ENCODE measurements around the gene RSPO1. TPM values are rescaled to one million over a fixed set of nuclear protein-coding genes. Genes with fewer than 3 reads are reported as not detected.

Gene RSPO1
- total and polyA plus RNA-seq, 2 of the 13 experiments (the other 11 are each of a cell fraction or from before 2014, with no cell fraction given), result not detected

DNA sequence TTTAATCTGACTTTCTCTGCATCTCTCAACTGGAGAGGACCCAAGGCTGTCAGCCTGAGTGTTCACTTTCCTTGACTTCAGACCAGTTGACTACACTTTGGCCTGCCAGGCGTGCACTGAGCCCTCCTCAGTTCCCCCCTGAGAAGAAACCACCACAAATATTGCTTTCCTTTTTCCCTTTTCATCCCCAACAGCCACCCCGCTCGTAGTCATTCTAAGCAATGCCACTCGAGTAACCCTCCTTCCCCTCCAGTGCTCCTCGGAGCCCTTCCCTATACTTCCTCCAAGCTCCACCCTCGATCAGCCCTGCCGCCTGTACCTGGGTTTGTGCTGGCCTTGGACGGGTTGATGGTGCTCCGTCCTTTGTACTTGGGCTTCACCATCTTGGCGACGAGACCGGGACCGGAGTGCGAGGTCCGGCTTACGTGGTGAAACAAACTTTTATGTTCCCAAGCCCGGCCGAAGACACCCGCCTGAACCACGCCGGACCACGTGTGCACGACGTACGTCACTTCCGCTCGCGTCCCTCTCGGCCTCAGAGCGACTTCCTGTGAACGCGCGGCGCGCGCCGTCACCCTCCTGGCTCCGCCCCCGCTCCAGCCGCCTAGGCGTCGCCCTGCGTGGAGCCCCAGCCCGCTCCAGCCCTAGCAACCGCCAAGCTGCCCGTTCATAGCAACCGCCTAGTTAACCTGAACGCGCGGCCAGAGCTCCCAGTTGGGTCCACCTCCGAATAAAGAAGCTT, 39.1 kb downstream of the RSPO1 start, which contains the start of gene GNL2 (continued):
- TF ChIP-seq, protein P1, sequence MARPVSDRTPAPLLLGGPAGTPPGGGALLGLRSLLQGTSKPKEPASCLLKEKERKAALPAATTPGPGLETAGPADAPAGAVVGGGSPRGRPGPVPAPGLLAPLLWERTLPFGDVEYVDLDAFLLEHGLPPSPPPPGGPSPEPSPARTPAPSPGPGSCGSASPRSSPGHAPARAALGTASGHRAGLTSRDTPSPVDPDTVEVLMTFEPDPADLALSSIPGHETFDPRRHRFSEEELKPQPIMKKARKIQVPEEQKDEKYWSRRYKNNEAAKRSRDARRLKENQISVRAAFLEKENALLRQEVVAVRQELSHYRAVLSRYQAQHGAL (CRISPR knock-in tag; IDR thresholded peaks at IDR 0.05; ENCODE audit: not compliant biosample characterization), result no peak
- TF ChIP-seq CENPX (CRISPR knock-in tag; IDR thresholded peaks at IDR 0.05) (no peak), ZNF431 (CRISPR knock-in tag; IDR thresholded peaks at IDR 0.05; ENCODE audit: borderline replicate concordance, low read depth) (no peak), CBX1 (IDR thresholded peaks at IDR 0.05; ENCODE audit: low read depth) (peak; percentile 58), ZNF850 (CRISPR knock-in tag; conservative IDR thresholded peaks at IDR 0.05) (no peak), ZNF446 (CRISPR knock-in tag; IDR thresholded peaks at IDR 0.05) (no peak), NFE2L2 (IDR thresholded peaks at IDR 0.05; ENCODE audit: low read length) (no peak), PLRG1 (conservative IDR thresholded peaks at IDR 0.05) (no peak), ZFP36L1 (CRISPR knock-in tag; IDR thresholded peaks at IDR 0.05) (no peak), NCOA2 (CRISPR knock-in tag; IDR thresholded peaks at IDR 0.05) (peak; percentile 38; the same call in 1 of the 2 replicates), MAF1 (CRISPR knock-in tag; IDR thresholded peaks at IDR 0.05; ENCODE audit: borderline replicate concordance) (0 out of 2 replicates have a peak, but pooled peaks have one; percentile 60)
- TF ChIP-seq, protein P2, sequence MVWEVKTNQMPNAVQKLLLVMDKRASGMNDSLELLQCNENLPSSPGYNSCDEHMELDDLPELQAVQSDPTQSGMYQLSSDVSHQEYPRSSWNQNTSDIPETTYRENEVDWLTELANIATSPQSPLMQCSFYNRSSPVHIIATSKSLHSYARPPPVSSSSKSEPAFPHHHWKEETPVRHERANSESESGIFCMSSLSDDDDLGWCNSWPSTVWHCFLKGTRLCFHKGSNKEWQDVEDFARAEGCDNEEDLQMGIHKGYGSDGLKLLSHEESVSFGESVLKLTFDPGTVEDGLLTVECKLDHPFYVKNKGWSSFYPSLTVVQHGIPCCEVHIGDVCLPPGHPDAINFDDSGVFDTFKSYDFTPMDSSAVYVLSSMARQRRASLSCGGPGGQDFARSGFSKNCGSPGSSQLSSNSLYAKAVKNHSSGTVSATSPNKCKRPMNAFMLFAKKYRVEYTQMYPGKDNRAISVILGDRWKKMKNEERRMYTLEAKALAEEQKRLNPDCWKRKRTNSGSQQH (CRISPR knock-in tag; IDR thresholded peaks at IDR 0.05; ENCODE audit: low read depth), result no peak
- TF ChIP-seq, protein P3, sequence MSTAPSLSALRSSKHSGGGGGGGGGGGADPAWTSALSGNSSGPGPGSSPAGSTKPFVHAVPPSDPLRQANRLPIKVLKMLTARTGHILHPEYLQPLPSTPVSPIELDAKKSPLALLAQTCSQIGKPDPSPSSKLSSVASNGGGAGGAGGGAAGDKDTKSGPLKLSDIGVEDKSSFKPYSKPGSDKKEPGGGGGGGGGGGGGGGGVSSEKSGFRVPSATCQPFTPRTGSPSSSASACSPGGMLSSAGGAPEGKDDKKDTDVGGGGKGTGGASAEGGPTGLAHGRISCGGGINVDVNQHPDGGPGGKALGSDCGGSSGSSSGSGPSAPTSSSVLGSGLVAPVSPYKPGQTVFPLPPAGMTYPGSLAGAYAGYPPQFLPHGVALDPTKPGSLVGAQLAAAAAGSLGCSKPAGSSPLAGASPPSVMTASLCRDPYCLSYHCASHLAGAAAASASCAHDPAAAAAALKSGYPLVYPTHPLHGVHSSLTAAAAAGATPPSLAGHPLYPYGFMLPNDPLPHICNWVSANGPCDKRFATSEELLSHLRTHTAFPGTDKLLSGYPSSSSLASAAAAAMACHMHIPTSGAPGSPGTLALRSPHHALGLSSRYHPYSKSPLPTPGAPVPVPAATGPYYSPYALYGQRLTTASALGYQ (CRISPR knock-in tag; IDR thresholded peaks at IDR 0.05), result no peak
- TF ChIP-seq, protein P4, sequence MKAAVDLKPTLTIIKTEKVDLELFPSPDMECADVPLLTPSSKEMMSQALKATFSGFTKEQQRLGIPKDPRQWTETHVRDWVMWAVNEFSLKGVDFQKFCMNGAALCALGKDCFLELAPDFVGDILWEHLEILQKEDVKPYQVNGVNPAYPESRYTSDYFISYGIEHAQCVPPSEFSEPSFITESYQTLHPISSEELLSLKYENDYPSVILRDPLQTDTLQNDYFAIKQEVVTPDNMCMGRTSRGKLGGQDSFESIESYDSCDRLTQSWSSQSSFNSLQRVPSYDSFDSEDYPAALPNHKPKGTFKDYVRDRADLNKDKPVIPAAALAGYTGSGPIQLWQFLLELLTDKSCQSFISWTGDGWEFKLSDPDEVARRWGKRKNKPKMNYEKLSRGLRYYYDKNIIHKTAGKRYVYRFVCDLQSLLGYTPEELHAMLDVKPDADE (CRISPR knock-in tag; IDR thresholded peaks at IDR 0.05), result no peak
- TF ChIP-seq, protein P5, sequence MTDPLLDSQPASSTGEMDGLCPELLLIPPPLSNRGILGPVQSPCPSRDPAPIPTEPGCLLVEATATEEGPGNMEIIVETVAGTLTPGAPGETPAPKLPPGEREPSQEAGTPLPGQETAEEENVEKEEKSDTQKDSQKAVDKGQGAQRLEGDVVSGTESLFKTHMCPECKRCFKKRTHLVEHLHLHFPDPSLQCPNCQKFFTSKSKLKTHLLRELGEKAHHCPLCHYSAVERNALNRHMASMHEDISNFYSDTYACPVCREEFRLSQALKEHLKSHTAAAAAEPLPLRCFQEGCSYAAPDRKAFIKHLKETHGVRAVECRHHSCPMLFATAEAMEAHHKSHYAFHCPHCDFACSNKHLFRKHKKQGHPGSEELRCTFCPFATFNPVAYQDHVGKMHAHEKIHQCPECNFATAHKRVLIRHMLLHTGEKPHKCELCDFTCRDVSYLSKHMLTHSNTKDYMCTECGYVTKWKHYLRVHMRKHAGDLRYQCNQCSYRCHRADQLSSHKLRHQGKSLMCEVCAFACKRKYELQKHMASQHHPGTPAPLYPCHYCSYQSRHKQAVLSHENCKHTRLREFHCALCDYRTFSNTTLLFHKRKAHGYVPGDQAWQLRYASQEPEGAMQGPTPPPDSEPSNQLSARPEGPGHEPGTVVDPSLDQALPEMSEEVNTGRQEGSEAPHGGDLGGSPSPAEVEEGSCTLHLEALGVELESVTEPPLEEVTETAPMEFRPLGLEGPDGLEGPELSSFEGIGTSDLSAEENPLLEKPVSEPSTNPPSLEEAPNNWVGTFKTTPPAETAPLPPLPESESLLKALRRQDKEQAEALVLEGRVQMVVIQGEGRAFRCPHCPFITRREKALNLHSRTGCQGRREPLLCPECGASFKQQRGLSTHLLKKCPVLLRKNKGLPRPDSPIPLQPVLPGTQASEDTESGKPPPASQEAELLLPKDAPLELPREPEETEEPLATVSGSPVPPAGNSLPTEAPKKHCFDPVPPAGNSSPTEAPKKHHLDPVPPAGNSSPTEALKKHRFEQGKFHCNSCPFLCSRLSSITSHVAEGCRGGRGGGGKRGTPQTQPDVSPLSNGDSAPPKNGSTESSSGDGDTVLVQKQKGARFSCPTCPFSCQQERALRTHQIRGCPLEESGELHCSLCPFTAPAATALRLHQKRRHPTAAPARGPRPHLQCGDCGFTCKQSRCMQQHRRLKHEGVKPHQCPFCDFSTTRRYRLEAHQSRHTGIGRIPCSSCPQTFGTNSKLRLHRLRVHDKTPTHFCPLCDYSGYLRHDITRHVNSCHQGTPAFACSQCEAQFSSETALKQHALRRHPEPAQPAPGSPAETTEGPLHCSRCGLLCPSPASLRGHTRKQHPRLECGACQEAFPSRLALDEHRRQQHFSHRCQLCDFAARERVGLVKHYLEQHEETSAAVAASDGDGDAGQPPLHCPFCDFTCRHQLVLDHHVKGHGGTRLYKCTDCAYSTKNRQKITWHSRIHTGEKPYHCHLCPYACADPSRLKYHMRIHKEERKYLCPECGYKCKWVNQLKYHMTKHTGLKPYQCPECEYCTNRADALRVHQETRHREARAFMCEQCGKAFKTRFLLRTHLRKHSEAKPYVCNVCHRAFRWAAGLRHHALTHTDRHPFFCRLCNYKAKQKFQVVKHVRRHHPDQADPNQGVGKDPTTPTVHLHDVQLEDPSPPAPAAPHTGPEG (CRISPR knock-in tag; IDR thresholded peaks at IDR 0.05), result peak; percentile 84
- TF ChIP-seq, protein P6, sequence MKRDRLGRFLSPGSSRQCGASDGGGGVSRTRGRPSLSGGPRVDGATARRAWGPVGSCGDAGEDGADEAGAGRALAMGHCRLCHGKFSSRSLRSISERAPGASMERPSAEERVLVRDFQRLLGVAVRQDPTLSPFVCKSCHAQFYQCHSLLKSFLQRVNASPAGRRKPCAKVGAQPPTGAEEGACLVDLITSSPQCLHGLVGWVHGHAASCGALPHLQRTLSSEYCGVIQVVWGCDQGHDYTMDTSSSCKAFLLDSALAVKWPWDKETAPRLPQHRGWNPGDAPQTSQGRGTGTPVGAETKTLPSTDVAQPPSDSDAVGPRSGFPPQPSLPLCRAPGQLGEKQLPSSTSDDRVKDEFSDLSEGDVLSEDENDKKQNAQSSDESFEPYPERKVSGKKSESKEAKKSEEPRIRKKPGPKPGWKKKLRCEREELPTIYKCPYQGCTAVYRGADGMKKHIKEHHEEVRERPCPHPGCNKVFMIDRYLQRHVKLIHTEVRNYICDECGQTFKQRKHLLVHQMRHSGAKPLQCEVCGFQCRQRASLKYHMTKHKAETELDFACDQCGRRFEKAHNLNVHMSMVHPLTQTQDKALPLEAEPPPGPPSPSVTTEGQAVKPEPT (CRISPR knock-in tag; IDR thresholded peaks at IDR 0.05; ENCODE audit: low read depth), result 0 out of 2 replicates have a peak, but pooled peaks have one; percentile 66
